Stomach (tissue), 9 donors: Measurements from ENCODE around the gene IREB2. TPM values are rescaled to one million over a fixed set of nuclear protein-coding genes. Genes with fewer than 3 reads are reported as not detected.

Experiments
- DNase-seq, 2 donors: peaks; one replicate each; pipeline versions ENCODE4 v3.0.0 to v3.0.0-alpha.2; 2013 to 2019
- H3K27ac ChIP-seq, 5 donors: fragments of 200-600 bp in 4 of 5; sonication (generic) in 4 of 5; one replicate each; pipeline ENCODE4 v1.5.1; 2013 to 2019; ENCODE audit warnings: mild to moderate bottlenecking in 1 of 5, moderate library complexity in 1 of 5
- H3K27me3 ChIP-seq, 3 donors: fragments of 200-600 bp; sonication (generic); one replicate each; pipeline ENCODE4 v1.5.1; 2017 to 2019; ENCODE audit warnings: mixed run types in 1 of 3
- H3K36me3 ChIP-seq, 4 donors: fragments of 200-600 bp; sonication (generic); 1 replicate in 3 of 4; 2 replicates in 1 of 4; pipeline ENCODE4 v1.5.1; 2016 to 2019
- H3K4me1 ChIP-seq, 4 donors: fragments of 200-600 bp; sonication (generic); one replicate each; pipeline ENCODE4 v1.5.1; 2016 to 2019
- H3K4me3 ChIP-seq, 4 donors: fragments of 200-600 bp; sonication (generic) in 3 of 4; one replicate each; pipeline ENCODE4 v1.5.1; 2016 to 2019; ENCODE audit warnings: mild to moderate bottlenecking in 1 of 4
- H3K9me3 ChIP-seq, 4 donors: fragments of 200-600 bp; sonication (generic); one replicate each; pipeline ENCODE4 v1.5.1; 2016 to 2019
- EP300 ChIP-seq: sonication (generic); formaldehyde crosslinking; IDR thresholded peaks from one replicate; pipeline ENCODE4 v1.6.1; 2017; ENCODE audit warnings: antibody characterized with exemption
- POLR2A ChIP-seq, 4 donors: fragments of 450-650 bp; IDR thresholded peaks; one replicate each; pipeline ENCODE4 v1.6.1; 2016; ENCODE audit warnings: antibody characterized with exemption in 4 of 4, control low read depth in 2 of 4, mild to moderate bottlenecking in 1 of 4, moderate library complexity in 1 of 4
- POLR2AphosphoS5 ChIP-seq, 3 donors: sonication (generic); formaldehyde crosslinking; IDR thresholded peaks; one replicate each; pipeline ENCODE4 v1.6.1; 2016; ENCODE audit warnings: antibody characterized with exemption in 3 of 3
- WGBS, 5 donors: extraction: QIAGEN DNeasy Blood & Tissue Kit in 3 of 5; methylation state at CpG; one replicate each; pipeline versions ENCODE4 v1.1.5 to v1.1.7; 2013 to 2018; 5-methylcytosine and 5-hydroxymethylcytosine counted together
- intact Hi-C: fragments of 100-400 bp; cut with DNase I; formaldehyde crosslinking; loops from one replicate; pipeline ENCODE4 v1.15.1; 2023; ENCODE audit warnings: low total_unique reads
- polyA plus RNA-seq, 3 donors: library from polyadenylated mRNA; stranded (reverse); fragments of 200-250 nt; gene quantifications; one replicate each; pipeline ENCODE4 v1.2.3, GENCODE V29; 2013
- total RNA-seq, 5 donors: library from RNA; depleted of rRNA; stranded (reverse); fragments of >200 nt; gene quantifications; one replicate each; pipeline versions ENCODE4 v1.1.0 to v1.2.3, GENCODE V29; 2014 to 2016
- TF ChIP-seq, protein P1 (sequence below), 7 experiments: fragments of 450-650 bp in 4 of 7; fragments of 200-600 bp in 3 of 7; sonication (generic) in 3 of 7; IDR thresholded peaks; one replicate each; pipeline ENCODE4 v1.5.1; 2016 to 2019; ENCODE audit warnings: antibody characterized with exemption in 7 of 7, control low read depth in 2 of 7, mild to moderate bottlenecking in 1 of 7
- donor health status: healthy with polysubstance abuse.
- donor health status: Bipolar disorder and iron deficiency.
- donor health status: healthy.

Gene IREB2
- total and polyA plus RNA-seq, 8 donors: 7.0 to 248 (median 67.5) TPM

DNA sequence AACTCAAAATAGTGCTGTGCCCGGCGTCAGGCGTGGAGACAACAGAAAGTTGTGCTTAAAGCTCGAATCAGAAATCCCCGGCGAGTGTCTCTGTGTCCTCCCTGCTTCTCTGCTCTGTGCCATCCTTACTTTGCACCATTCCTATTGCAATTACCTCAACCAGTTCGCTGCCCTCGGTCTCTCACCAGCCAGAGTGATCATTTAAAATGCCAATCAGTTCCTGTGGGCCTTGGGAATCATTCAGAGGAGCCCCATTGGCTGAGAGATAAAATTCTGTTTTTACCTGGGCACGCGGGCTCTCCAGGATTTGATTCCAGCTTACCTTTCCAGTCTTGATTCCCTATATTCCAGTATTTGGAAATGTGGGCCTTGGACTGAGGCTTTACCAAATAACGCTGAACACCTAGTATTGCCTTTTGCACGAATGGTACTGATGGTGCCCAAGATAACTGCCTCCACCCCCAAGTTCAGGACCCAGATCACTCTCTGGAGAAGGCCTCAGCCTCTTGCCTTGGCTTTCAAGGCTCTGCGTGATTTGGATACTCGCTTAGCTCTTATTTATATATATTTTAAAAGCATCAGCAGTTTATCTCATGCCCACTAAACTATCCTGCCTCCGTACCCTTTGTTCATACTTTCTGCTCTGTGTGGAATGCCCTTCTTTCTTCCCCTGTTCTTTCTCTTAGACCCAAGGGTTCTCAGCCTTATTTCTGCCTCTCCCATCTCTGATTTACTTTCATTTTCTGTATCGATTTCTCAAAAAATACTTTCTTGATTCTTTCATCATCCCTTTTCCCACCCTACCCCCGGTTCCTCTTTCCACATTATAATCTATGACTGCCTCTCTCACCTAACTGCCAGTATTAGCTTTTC lies 103.1 kb downstream of the IREB2 start:
- H3K27ac ChIP-seq: peak overlapping the region; percentile 91 to 97 (median 94)
- 1 to 4% (median 3%) methylated on average over 17 of the region's 17 CpGs for WGBS, 5 donors
- H3K4me3 ChIP-seq: peak overlapping the region; percentile 69 to 81 (median 72)
- H3K27me3 ChIP-seq: no peaks in the 10 kb centered on the region
- peaks cover 15 to 31% (median 27%) of the 10 kb centered on the region in 4 donors for H3K4me1 ChIP-seq
- peak in 1 of 2 donors; percentile 12 for DNase-seq
- peaks cover 21 to 40% (median 38%) of the 10 kb centered on the region in 4 donors for H3K36me3 ChIP-seq
- H3K9me3 ChIP-seq: no peaks in the 10 kb centered on the region
- intact Hi-C loops: no loop called here
- no peak for TF ChIP-seq POLR2AphosphoS5 (IDR thresholded peaks at IDR 0.05)
- TF ChIP-seq, protein P1, sequence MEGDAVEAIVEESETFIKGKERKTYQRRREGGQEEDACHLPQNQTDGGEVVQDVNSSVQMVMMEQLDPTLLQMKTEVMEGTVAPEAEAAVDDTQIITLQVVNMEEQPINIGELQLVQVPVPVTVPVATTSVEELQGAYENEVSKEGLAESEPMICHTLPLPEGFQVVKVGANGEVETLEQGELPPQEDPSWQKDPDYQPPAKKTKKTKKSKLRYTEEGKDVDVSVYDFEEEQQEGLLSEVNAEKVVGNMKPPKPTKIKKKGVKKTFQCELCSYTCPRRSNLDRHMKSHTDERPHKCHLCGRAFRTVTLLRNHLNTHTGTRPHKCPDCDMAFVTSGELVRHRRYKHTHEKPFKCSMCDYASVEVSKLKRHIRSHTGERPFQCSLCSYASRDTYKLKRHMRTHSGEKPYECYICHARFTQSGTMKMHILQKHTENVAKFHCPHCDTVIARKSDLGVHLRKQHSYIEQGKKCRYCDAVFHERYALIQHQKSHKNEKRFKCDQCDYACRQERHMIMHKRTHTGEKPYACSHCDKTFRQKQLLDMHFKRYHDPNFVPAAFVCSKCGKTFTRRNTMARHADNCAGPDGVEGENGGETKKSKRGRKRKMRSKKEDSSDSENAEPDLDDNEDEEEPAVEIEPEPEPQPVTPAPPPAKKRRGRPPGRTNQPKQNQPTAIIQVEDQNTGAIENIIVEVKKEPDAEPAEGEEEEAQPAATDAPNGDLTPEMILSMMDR (IDR thresholded peaks at IDR 0.05): no peak
- TF ChIP-seq EP300: no peak
- no peak for TF ChIP-seq POLR2A (IDR thresholded peaks at IDR 0.05)

DNA sequence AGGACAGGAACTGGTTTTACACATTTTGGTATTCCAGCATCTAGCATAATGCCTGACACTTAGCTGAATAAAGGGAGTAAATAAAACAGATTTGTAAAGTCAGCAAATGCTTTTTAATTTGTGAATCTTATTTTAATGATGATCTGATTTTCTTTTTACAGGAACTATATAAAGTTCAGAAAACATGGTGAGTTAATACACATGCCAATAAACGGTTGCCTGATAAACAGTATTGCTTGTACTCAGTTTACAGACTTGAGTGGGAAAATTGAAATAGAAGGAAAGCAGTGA lies 103.7 kb downstream of the IREB2 start:
- Histone ChIP-seq H3K27me3 (no peaks in the 10 kb centered on the region), H3K27ac (peak overlapping the region in 3 of 5 donors; percentile 91 to 97 (median 96)), H3K4me3 (peak overlapping the region; percentile 69 to 81 (median 72)), H3K4me1 (peaks cover 15 to 31% (median 27%) of the 10 kb centered on the region in 4 donors), H3K9me3 (no peaks in the 10 kb centered on the region), H3K36me3 (peaks cover 27 to 46% (median 44%) of the 10 kb centered on the region in 4 donors)
- no peak for DNase-seq
- intact Hi-C loops: no loop called here
- 7 to 22% (median 18%) methylated on average over 1 of the region's 1 CpG for WGBS, 5 donors
- TF ChIP-seq POLR2AphosphoS5 (IDR thresholded peaks at IDR 0.05) (no peak), EP300 (no peak), POLR2A (IDR thresholded peaks at IDR 0.05) (no peak)
- TF ChIP-seq, protein P1 (IDR thresholded peaks at IDR 0.05): no peak

DNA sequence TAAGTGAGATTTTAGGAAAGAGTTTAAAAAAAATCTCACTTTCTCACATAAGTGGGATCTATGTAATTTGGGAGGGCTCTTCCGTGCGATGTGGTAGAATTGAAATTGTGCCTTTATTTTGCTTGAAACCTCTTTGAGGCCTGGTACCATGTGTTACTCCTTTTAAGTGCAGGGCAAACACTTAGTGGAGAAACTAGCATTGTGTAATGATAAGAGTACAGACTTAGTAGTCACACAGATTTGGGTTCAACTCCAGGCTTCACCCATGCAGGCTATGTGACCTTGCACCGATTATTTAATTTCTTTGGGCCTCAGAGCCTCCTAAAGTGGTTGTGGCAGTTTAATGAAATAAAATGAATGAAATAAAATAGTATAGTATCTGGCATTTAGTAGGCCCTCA lies 104.6 kb downstream of the IREB2 start:
- H3K27ac ChIP-seq: no peak overlapping the region
- intact Hi-C loops: no loop called here
- 93 to 98% (median 95%) methylated on average over 3 of the region's 3 CpGs for WGBS, 5 donors
- peaks cover 15 to 31% (median 27%) of the 10 kb centered on the region in 4 donors for H3K4me1 ChIP-seq
- TF ChIP-seq, protein P1 (IDR thresholded peaks at IDR 0.05): no peak
- no peak for TF ChIP-seq POLR2A (IDR thresholded peaks at IDR 0.05)
- TF ChIP-seq POLR2AphosphoS5 (IDR thresholded peaks at IDR 0.05): no peak
- TF ChIP-seq EP300: no peak
- no peak for DNase-seq
- peak overlapping the region in 1 of 4 donors; percentile 70 for H3K4me3 ChIP-seq
- no peaks in the 10 kb centered on the region for H3K27me3 ChIP-seq
- no peaks in the 10 kb centered on the region for H3K9me3 ChIP-seq
- H3K36me3 ChIP-seq: peaks cover 36 to 55% (median 54%) of the 10 kb centered on the region in 4 donors

DNA sequence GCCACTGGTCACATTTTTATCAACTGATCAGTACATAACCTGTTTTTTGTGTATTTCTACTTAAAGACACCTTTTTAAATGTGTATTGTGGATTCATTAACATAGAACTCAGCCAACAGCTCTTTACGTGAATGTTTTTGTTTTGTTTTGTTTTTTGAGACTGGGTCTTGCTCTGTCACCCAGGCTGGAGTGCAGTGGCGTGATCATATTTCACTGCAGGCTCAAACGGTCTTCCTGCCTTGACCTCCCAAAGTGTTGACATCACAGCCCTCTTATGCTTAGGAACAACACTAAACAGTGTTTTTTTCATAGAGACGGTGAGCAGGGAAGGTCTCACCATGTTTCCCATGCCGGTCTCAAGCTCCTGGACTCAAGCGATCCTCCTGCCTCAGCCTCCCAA lies 112.2 kb downstream of the IREB2 start:
- intact Hi-C loops: no loop called here
- H3K36me3 ChIP-seq: peaks cover 47 to 63% (median 62%) of the 10 kb centered on the region in 4 donors
- no peaks in the 10 kb centered on the region for H3K9me3 ChIP-seq
- no peaks in the 10 kb centered on the region for H3K4me1 ChIP-seq
- WGBS, 5 donors: 73 to 85% (median 79%) methylated on average over 6 of the region's 6 CpGs
- no peak for DNase-seq
- TF ChIP-seq, protein P1 (IDR thresholded peaks at IDR 0.05): no peak
- no peak for TF ChIP-seq EP300
- TF ChIP-seq POLR2AphosphoS5 (IDR thresholded peaks at IDR 0.05): no peak
- no peak for TF ChIP-seq POLR2A (IDR thresholded peaks at IDR 0.05)
- H3K4me3 ChIP-seq: no peak overlapping the region
- no peaks in the 10 kb centered on the region for H3K27me3 ChIP-seq
- no peak overlapping the region for H3K27ac ChIP-seq
